ENCODE measurements around the gene LPIN1.
"Not testable (repeated sequence)": the region's sequence is repeated elsewhere in the genome, so short reads cannot be mapped to it uniquely, and the experiment has no call there.

The LPIN1 gene

GRCh38 chr2:11813345-11813744 lies 66.9 kb downstream of the LPIN1 start:
- not testable (repeated sequence) for FAIRE-seq

- FAIRE-seq, result no peak
These were observed 67.5 kb downstream of the LPIN1 start for GRCh38 chr2:11813951-11814350.

- no peak for FAIRE-seq
These were observed 68.6 kb downstream of the LPIN1 start for GRCh38 chr2:11814979-11815510.

- FAIRE-seq, result not testable (repeated sequence)
These were observed 70.5 kb downstream of the LPIN1 start for GRCh38 chr2:11816935-11817334.

GRCh38 chr2:11819235-11819729 lies 72.8 kb downstream of the LPIN1 start:
- no peak for FAIRE-seq

- no peak for FAIRE-seq
These were observed 74.2 kb downstream of the LPIN1 start for GRCh38 chr2:11820650-11821049.

GRCh38 chr2:11821705-11822104 lies 75.3 kb downstream of the LPIN1 start:
- FAIRE-seq, result no peak

GRCh38 chr2:11822359-11822745 lies 75.9 kb downstream of the LPIN1 start:
- not testable (repeated sequence) for FAIRE-seq

- FAIRE-seq, result no peak
These were observed 76.5 kb downstream of the LPIN1 start for GRCh38 chr2:11822746-11823451.

GRCh38 chr2:11824901-11825828 lies 78.7 kb downstream of the LPIN1 start:
- FAIRE-seq, result no peak

- no peak for FAIRE-seq
These were observed 81.1 kb downstream of the LPIN1 start for GRCh38 chr2:11827547-11827946.

GRCh38 chr2:11828933-11829323 lies 82.5 kb downstream of the LPIN1 start:
- no peak for FAIRE-seq

- no peak for FAIRE-seq
These were observed 83.0 kb downstream of the LPIN1 start for GRCh38 chr2:11829324-11829946.

GRCh38 chr2:11829947-11830707 lies 83.7 kb downstream of the LPIN1 start:
- peak; percentile 98 for FAIRE-seq

- no peak for FAIRE-seq
These were observed 84.4 kb downstream of the LPIN1 start for GRCh38 chr2:11830708-11831301.

GRCh38 chr2:11831415-11831814 lies 85.0 kb downstream of the LPIN1 start:
- no peak for FAIRE-seq

- no peak for FAIRE-seq
These were observed 86.1 kb downstream of the LPIN1 start for GRCh38 chr2:11832531-11832930.

GRCh38 chr2:11833601-11834000 lies 87.2 kb downstream of the LPIN1 start:
- no peak for FAIRE-seq

- FAIRE-seq, result no peak
These were observed 89.0 kb downstream of the LPIN1 start for GRCh38 chr2:11835403-11835802.

- FAIRE-seq, result no peak
These were observed 90.3 kb downstream of the LPIN1 start for GRCh38 chr2:11836647-11837219.

Measured in A204.1 (cell line).